ENCODE measurements around the gene C9orf43. TPM values are rescaled to one million over a fixed set of nuclear protein-coding genes. Genes with fewer than 3 reads are reported as not detected.
A peak's percentile ranks its signal among the peaks of the same experiment; 100 is the strongest.
"Not testable (repeated sequence)": the region's sequence is repeated elsewhere in the genome, so short reads cannot be mapped to it uniquely, and the experiment has no call there.

C9orf43 gene
- total and polyA plus RNA-seq, 4 experiments from 2014 or later: 0.41 to 0.87 (median 0.65) TPM

DNA sequence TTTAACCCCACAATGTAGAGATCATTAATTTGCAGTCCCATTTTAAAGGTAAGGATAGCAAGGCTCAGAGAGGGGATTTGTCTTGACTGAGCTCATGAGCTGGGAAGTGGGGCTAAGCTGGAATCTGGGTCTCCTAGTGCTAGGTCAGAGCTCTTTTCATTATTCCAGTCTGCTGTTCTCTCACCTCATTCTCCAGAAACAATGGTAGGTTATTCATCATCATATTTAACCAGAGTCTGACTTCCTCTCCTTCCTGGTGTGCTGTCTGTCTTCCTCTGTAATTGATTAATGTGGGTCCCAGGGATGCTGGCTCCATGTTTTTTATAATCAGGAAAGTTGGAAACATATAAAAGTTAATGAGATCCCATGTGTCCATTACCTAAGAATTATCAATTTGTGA, 20.6 kb downstream of the C9orf43 start:
- H3K4me3 Mint-ChIP-seq: no peak overlapping the region
- no peaks in the 10 kb centered on the region for H3K36me3 Mint-ChIP-seq
- CTCF ChIA-PET (ENCODE audit: partially characterized antibody): interaction anchor here (1.1 kb wide), 2 partner anchors 159 to 227 kb away, joined by 3 to 4 read pairs; no protein-coding TSS in a partner anchor
- POLR2A ChIA-PET (ENCODE audit: partially characterized antibody): no interaction called here
- Histone ChIP-seq H3K27me3 (ENCODE audit: insufficient read depth, low read length) (no peaks in the 10 kb centered on the region), H3K36me3 (ENCODE audit: insufficient read depth, low read length) (no peaks in the 10 kb centered on the region), H3K9me3 (ENCODE audit: control insufficient read depth in 1 of 2, low read length in 2 of 2) (no peaks in the 10 kb centered on the region), H3K4me1 (ENCODE audit: insufficient read depth, low read length) (no peaks in the 10 kb centered on the region), H3K27ac (ENCODE audit: low read depth, low read length) (no peak overlapping the region), H3K4me3 (ENCODE audit: low read length in 2 of 2) (no peak overlapping the region)
- H3K9me3 Mint-ChIP-seq: no peaks in the 10 kb centered on the region
- H3K4me1 Mint-ChIP-seq: no peaks in the 10 kb centered on the region
- H3K27me3 Mint-ChIP-seq: peaks cover 0 to 3% of the 10 kb centered on the region in 2 donors
- no peak for DNase-seq
- H3K27ac Mint-ChIP-seq: no peak overlapping the region
- intact Hi-C loops (cut with micrococcal nuclease): no loop called here

DNA sequence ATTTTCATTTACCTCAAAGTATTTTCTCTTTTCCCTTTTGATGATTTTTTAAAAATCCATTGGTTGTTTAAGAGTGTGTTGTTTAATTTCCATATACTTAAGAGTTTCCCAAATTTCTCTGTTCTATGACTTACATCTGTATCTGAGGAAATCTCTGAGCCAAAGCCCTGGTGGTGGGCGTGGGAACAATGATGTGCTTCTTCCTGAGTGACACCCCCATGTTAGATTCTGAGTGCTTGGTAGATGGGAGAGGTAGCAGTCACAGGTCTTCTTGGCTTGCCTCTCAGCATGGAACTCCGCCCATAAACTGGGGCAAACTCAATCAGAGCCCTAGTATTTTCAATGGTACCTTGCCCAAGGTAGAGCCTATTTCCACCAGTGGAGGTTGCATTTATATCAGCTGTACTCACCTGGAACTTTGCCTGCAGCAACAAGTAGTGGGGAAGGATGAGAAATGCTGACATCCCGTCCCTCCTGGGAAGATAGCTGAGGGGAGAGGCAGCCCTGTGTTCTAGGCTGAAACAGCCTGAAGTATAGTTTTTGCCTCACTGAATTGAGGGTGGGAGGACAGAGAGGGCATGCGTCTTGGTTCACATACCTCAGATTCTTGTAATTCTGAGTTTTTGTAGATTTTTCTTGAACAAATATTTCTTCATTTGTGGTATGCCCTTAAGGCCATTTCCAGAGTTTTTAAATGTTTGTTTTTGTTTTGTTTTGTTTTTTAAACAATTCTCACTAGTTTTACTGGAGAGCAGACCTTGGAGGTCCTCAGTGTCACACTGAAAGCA, 26.4 kb downstream of the C9orf43 start:
- no peaks in the 10 kb centered on the region for H3K36me3 Mint-ChIP-seq
- no peaks in the 10 kb centered on the region for H3K4me1 ChIP-seq (ENCODE audit: insufficient read depth, low read length)
- no peaks in the 10 kb centered on the region for H3K27me3 ChIP-seq (ENCODE audit: insufficient read depth, low read length)
- intact Hi-C loops (cut with micrococcal nuclease): no loop called here
- no peak for DNase-seq
- H3K4me3 Mint-ChIP-seq: no peak overlapping the region
- no peaks in the 10 kb centered on the region for H3K36me3 ChIP-seq (ENCODE audit: insufficient read depth, low read length)
- H3K27ac Mint-ChIP-seq: peak overlapping the region in 1 of 7 donors; percentile 11
- H3K9me3 Mint-ChIP-seq: peaks cover 0 to 3% (median 0%) of the 10 kb centered on the region in 8 donors
- H3K4me3 ChIP-seq (ENCODE audit: low read length in 2 of 2): no peak overlapping the region
- H3K27me3 Mint-ChIP-seq: no peaks in the 10 kb centered on the region
- no peak overlapping the region for H3K27ac ChIP-seq (ENCODE audit: low read depth, low read length)
- ChIA-PET CTCF (ENCODE audit: partially characterized antibody) (no interaction called here), POLR2A (ENCODE audit: partially characterized antibody) (no interaction called here)
- H3K9me3 ChIP-seq (ENCODE audit: control insufficient read depth in 1 of 2, low read length in 2 of 2): no peaks in the 10 kb centered on the region
- no peaks in the 10 kb centered on the region for H3K4me1 Mint-ChIP-seq

DNA sequence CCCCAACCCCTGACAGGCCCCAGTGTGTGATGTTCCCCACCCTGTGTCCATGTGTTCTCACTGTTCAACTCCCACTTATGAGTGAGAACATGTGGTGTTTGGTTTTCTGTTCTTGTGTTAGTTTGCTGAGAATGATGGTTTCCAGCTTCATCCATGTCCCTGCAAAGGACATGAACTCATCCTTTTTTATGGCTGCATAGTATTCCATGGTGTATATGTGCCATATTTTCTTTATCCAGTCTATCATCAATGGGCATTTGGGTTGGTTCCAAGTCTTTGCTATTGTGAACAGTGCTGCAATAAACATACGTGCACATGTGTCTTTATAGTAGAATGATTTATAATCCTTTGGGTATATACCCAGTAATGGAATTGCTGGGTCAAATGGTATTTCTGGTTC, 27.2 kb downstream of the C9orf43 start:
- DNase-seq; H3K36me3 Mint-ChIP-seq; H3K4me1 ChIP-seq (ENCODE audit: insufficient read depth, low read length); H3K36me3 ChIP-seq (ENCODE audit: insufficient read depth, low read length); CTCF ChIA-PET (ENCODE audit: partially characterized antibody); H3K27me3 Mint-ChIP-seq; H3K4me3 Mint-ChIP-seq; H3K27ac ChIP-seq (ENCODE audit: low read depth, low read length); H3K4me1 Mint-ChIP-seq; H3K27me3 ChIP-seq (ENCODE audit: insufficient read depth, low read length); H3K9me3 Mint-ChIP-seq; H3K9me3 ChIP-seq (ENCODE audit: control insufficient read depth in 1 of 2, low read length in 2 of 2); intact Hi-C loops (cut with micrococcal nuclease); H3K27ac Mint-ChIP-seq; H3K4me3 ChIP-seq (ENCODE audit: low read length in 2 of 2); POLR2A ChIA-PET (ENCODE audit: partially characterized antibody): not testable (repeated sequence)

DNA sequence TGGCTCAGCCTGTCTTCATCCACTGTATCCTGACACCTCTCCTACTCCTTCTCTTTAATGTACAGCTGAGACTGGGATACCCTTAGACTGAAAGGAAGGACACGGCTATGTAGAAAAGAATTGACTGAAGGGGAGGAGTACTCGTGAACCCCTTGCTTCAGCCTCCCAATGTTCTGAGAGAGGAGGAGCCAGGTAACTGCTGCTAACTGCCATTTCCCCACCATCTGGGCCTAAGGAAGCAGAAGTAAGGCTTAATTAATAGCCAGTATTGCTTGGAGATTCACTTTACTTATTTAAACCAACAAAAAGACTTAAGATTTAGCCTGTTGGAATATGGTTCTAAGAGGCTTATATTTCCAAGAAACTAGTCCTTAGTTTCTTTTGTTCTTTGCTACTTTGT, 34.2 kb downstream of the C9orf43 start:
- H3K9me3 Mint-ChIP-seq: no peaks in the 10 kb centered on the region
- Histone ChIP-seq H3K4me3 (ENCODE audit: low read length in 2 of 2) (no peak overlapping the region), H3K9me3 (ENCODE audit: control insufficient read depth in 1 of 2, low read length in 2 of 2) (no peaks in the 10 kb centered on the region), H3K27me3 (ENCODE audit: insufficient read depth, low read length) (no peaks in the 10 kb centered on the region), H3K27ac (ENCODE audit: low read depth, low read length) (no peak overlapping the region), H3K4me1 (ENCODE audit: insufficient read depth, low read length) (no peaks in the 10 kb centered on the region), H3K36me3 (ENCODE audit: insufficient read depth, low read length) (no peaks in the 10 kb centered on the region)
- no peaks in the 10 kb centered on the region for H3K27me3 Mint-ChIP-seq
- H3K4me1 Mint-ChIP-seq: peaks cover 0 to 1% (median 0%) of the 10 kb centered on the region in 4 donors
- intact Hi-C loops (cut with micrococcal nuclease): no loop called here
- DNase-seq: no peak
- H3K4me3 Mint-ChIP-seq: no peak overlapping the region
- ChIA-PET CTCF (ENCODE audit: partially characterized antibody) (interaction anchor here (1.1 to 10.1 kb wide), 6 partner anchors 73 to 213 kb away, joined by 3 to 322 read pairs (median 12); no protein-coding TSS in a partner anchor), POLR2A (ENCODE audit: partially characterized antibody) (no interaction called here)
- no peaks in the 10 kb centered on the region for H3K36me3 Mint-ChIP-seq
- no peak overlapping the region for H3K27ac Mint-ChIP-seq

DNA sequence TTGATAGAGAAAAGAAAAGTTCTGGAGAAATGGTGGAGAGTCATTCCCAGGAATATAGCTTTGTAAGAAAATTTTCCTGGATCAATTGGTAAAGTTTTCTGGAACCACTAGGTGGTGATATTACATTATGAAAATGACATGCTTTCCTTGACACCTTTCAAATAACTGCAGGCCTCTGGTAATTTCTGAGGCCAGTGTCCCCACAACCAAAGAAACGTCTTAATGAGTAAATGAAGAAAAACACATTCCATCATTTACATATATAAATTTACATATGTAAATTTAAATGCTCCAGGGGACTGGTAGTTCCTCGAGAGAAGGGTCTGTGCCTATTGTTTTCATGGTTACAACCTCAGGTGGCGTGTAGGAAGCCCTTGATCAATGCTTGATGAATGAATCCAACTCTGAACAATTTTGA, 35.8 kb downstream of the C9orf43 start:
- no peak overlapping the region for H3K27ac ChIP-seq (ENCODE audit: low read depth, low read length)
- ChIA-PET POLR2A (ENCODE audit: partially characterized antibody) (interaction anchor here (1.3 to 3.9 kb wide), 6 partner anchors 133 to 212 kb away, joined by 3 to 16 read pairs (median 8); no protein-coding TSS in a partner anchor), CTCF (ENCODE audit: partially characterized antibody) (interaction anchor here (0.6 to 10.1 kb wide), 33 partner anchors 8 to 220 kb away, joined by 3 to 322 read pairs (median 4); partner anchors contain the start of genes ALAD, C9orf43, HDHD3 and POLE3)
- intact Hi-C loops (cut with micrococcal nuclease): loop anchor here (2.0 kb wide), 4 partner anchors 46 to 212 kb away; partner anchors contain the start of gene ALAD
- H3K27ac Mint-ChIP-seq: no peak overlapping the region
- no peaks in the 10 kb centered on the region for H3K36me3 ChIP-seq (ENCODE audit: insufficient read depth, low read length)
- DNase-seq: peak in 4 of 5 donors; percentile 38 to 53 (median 43)
- no peaks in the 10 kb centered on the region for H3K27me3 ChIP-seq (ENCODE audit: insufficient read depth, low read length)
- peaks cover 0 to 1% (median 0%) of the 10 kb centered on the region in 4 donors for H3K4me1 Mint-ChIP-seq
- H3K4me3 Mint-ChIP-seq: no peak overlapping the region
- no peaks in the 10 kb centered on the region for H3K4me1 ChIP-seq (ENCODE audit: insufficient read depth, low read length)
- no peaks in the 10 kb centered on the region for H3K27me3 Mint-ChIP-seq
- no peaks in the 10 kb centered on the region for H3K36me3 Mint-ChIP-seq
- no peak overlapping the region for H3K4me3 ChIP-seq (ENCODE audit: low read length in 2 of 2)
- no peaks in the 10 kb centered on the region for H3K9me3 Mint-ChIP-seq
- no peaks in the 10 kb centered on the region for H3K9me3 ChIP-seq (ENCODE audit: control insufficient read depth in 1 of 2, low read length in 2 of 2)

DNA sequence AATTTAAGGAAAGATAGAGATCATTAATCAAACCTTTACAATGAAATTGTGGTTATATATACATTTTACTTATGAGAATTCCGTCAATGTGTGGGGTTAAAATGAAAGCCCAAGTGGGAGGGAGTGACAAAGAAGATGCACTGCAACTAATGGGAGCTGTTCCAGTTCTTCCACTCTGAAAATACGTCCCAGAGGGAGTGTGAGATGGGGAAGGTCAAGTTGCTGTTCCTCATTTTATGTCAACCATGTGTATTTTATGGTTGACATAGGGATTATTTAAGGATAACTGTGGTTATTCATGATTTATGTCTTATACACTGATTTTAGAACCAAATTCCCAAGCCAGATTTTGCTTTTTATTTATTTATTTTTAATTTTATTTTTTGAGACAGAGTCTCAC, 38.8 kb downstream of the C9orf43 start:
- no peaks in the 10 kb centered on the region for H3K4me1 ChIP-seq (ENCODE audit: insufficient read depth, low read length)
- no peaks in the 10 kb centered on the region for H3K9me3 ChIP-seq (ENCODE audit: control insufficient read depth in 1 of 2, low read length in 2 of 2)
- intact Hi-C loops (cut with micrococcal nuclease): no loop called here
- CTCF ChIA-PET (ENCODE audit: partially characterized antibody): interaction anchor here (8.3 to 10.1 kb wide), 2 partner anchors 136 to 206 kb away, joined by 246 to 322 read pairs; no protein-coding TSS in a partner anchor
- Mint-ChIP-seq H3K9me3 (no peaks in the 10 kb centered on the region), H3K4me1 (peaks cover 0 to 1% (median 0%) of the 10 kb centered on the region in 4 donors), H3K36me3 (no peaks in the 10 kb centered on the region), H3K27ac (no peak overlapping the region), H3K27me3 (no peaks in the 10 kb centered on the region), H3K4me3 (no peak overlapping the region)
- H3K36me3 ChIP-seq (ENCODE audit: insufficient read depth, low read length): no peaks in the 10 kb centered on the region
- POLR2A ChIA-PET (ENCODE audit: partially characterized antibody): no interaction called here
- no peaks in the 10 kb centered on the region for H3K27me3 ChIP-seq (ENCODE audit: insufficient read depth, low read length)
- no peak overlapping the region for H3K27ac ChIP-seq (ENCODE audit: low read depth, low read length)
- H3K4me3 ChIP-seq (ENCODE audit: low read length in 2 of 2): no peak overlapping the region
- no peak for DNase-seq

DNA sequence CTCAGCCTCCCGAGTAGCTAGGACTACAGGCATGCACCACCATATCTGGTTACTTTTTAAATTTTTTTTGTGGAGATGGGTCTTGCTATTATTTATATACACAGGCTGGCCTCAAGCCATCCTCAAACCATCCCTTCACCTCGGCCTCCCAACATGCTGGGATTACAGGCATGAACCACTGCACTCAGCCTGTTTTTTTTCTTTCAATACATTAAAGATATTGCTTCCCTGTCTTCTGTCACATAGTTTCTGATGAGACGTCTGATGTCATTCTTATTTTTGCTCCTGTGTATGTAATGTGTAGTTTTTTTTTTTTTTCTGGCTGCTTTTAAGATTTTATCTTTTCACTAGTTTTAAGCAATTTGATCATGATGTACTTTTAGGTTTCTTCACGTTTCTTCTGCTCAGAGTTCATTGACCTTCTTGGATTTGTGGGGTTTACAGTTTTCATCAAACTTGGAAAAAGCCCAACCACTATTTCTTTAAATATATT, 41.6 kb downstream of the C9orf43 start:
- CTCF ChIA-PET (ENCODE audit: partially characterized antibody): interaction anchor here (8.3 to 10.1 kb wide), 2 partner anchors 133 to 203 kb away, joined by 246 to 322 read pairs; no protein-coding TSS in a partner anchor

More for the DNA sequence above, 41.6 kb downstream of the C9orf43 start:
- intact Hi-C loops (cut with micrococcal nuclease): loop anchor here (5.0 kb wide), 1 partner anchor 45 kb away; no protein-coding TSS in a partner anchor
- Histone ChIP-seq H3K4me3 (ENCODE audit: low read length in 2 of 2) (no peak overlapping the region), H3K36me3 (ENCODE audit: insufficient read depth, low read length) (no peaks in the 10 kb centered on the region), H3K9me3 (ENCODE audit: control insufficient read depth in 1 of 2, low read length in 2 of 2) (no peaks in the 10 kb centered on the region), H3K27ac (ENCODE audit: low read depth, low read length) (no peak overlapping the region), H3K27me3 (ENCODE audit: insufficient read depth, low read length) (no peaks in the 10 kb centered on the region), H3K4me1 (ENCODE audit: insufficient read depth, low read length) (no peaks in the 10 kb centered on the region)
- H3K36me3 Mint-ChIP-seq: no peaks in the 10 kb centered on the region
- POLR2A ChIA-PET (ENCODE audit: partially characterized antibody): interaction anchor here (1.3 kb wide), 1 partner anchor 130 kb away, joined by 4 read pairs; no protein-coding TSS in a partner anchor
- peaks cover 0 to 6% (median 0%) of the 10 kb centered on the region in 4 donors for H3K4me1 Mint-ChIP-seq
- H3K9me3 Mint-ChIP-seq: no peaks in the 10 kb centered on the region
- H3K27me3 Mint-ChIP-seq: no peaks in the 10 kb centered on the region
- no peak for DNase-seq
- H3K4me3 Mint-ChIP-seq: no peak overlapping the region
- H3K27ac Mint-ChIP-seq: no peak overlapping the region

Data from CD4-positive, alpha-beta memory T cell (primary cell).